GM19099 (cell line): ENCODE results near the gene HNRNPAB.

Experiments used
- POLR2A ChIP-seq: IDR thresholded peaks from 3 replicates; pipeline ENCODE4 v1.6.1; 2011; ENCODE audit warnings: low read depth; ENCODE audit not compliant: insufficient read length; ENCODE audit errors: extremely low read depth

The HNRNPAB gene

DNA sequence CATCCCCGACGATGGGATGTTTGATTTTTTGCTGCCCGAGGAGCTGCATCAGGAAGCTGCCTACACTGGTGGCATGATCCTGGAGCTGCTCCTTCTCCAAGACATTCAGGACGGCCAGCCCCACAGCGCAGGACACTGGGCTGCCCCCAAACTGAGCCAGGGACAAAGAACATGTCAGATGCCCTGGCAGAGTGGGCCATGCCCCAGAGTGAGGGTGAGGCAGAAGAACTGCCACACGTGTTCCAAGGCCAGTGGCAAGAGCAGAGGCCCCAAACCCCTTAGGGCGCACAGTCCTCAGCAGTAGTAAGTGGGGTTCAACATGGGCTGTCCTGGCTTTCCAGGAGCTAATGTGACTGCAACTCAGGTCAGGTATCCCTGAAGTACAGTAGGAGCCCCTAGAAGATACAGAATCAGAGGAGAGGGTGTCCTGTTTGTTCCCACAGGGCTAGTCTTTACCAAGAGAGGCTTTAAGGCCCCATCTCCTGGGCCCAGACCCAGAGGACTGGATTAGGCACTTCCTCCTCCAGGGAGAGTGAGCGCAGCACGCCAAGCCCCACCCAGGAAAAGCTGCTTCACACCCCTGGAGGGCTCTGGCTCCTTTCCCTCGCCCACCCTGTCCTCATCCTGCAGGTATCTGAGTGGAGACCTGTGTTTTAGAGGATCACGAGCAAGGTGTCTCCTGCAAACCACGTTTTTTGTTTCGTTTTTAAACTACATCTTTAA, 11.1 kb downstream of the HNRNPAB start:
- TF ChIP-seq POLR2A, result no peak

DNA sequence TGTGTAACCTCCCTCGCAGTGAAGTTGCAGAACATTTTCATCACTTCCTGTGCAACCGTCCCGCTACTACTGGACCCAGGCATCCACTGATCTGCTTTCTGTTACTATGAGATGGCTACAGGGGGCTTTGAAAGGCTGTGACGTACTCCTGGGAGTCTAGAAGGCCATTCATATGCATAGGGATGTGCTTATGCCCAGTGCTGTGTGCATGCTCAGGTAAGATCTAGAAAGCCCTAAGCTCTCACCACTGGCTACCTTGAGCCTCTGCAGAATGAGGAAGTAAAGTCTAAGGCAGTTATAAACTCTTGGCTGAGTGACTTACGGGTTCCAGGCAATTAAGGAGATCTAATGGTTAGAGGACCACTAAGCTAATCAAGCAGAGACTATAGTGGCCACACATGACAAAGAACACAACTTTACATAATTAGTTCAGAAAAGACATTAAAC, 11.8 kb downstream of the HNRNPAB start:
- TF ChIP-seq POLR2A, result no peak

DNA sequence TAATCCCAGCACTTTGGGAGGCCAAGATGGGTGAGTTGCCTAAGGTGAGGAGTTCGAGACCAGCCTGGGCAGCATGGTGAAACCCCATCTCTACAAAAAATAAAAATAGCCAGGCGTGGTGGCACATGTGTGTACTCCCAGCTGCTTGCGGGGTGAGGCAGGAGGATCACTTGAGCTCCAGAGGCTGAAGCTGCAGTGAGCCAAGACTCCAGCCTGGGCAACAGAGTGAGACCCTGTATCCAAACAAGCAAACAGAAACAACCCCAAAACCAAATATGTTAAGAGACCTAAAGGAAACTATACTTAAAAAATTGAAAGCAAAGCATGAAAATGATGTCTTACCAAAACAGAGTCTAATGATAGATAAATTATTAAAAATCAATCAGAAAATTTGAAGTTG, 12.4 kb downstream of the HNRNPAB start:
- no peak for TF ChIP-seq POLR2A

DNA sequence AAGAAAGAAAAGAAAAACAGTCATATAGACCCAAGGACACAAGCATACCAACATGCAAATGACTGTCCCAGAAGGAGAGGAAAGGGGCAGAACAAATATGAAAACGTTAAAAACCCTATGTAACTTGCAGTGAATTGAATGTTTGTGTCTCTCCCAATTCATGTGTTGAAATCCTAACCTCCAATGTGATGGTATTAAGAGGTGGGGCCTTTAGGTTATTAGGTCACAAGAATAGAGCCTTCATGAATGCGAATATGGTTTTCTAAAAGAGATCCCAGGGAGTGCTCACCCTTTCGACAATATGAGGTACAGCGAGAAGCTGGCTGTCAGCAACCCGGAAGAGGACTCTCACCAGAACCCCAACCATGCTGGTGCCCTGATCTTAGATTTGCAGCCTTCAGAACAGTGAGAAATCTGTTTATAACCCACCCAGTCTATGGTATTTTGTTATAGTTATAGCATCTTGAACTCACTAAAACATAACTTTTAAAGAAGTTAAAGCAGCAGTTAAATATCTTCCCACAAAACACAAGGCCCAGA, 14.0 kb downstream of the HNRNPAB start:
- no peak for TF ChIP-seq POLR2A

DNA sequence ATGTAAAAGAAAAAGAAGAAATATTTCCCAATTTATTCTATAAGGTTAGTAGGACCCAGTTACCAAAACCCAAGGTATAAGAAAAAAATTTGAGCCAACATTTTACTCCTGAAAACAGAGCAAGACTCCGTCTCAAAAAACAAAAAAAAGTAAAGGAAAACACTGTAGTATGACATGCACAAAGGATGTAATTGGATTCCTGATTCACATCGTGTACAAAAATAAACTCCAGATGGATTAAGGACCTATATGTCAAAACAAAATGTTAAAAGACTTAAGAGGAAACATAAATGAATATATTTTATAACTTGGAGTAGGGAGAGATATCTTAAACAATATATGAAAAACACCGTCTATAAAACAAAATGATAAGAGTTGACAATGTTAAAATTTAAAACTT, 14.5 kb downstream of the HNRNPAB start:
- no peak for TF ChIP-seq POLR2A

DNA sequence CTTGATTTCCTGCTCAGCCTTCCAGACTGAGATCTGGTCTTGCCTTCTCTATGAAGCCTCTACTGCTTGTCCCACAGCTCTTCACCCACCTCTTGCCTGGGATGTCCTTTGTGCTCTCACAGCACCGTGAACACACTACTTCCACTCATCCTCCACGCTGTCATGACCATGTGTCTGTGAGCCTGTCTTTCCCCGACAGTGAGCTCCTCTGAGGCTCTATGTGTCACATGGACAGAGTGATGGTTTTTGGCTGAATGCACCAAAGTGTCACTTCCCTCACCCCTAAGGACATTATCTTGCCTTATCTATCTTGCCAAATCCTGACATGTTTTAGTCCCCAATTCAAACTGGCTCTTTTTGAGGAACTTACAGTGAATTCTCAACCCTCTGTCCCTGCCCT, 16.9 kb downstream of the HNRNPAB start:
- TF ChIP-seq POLR2A, result no peak

DNA sequence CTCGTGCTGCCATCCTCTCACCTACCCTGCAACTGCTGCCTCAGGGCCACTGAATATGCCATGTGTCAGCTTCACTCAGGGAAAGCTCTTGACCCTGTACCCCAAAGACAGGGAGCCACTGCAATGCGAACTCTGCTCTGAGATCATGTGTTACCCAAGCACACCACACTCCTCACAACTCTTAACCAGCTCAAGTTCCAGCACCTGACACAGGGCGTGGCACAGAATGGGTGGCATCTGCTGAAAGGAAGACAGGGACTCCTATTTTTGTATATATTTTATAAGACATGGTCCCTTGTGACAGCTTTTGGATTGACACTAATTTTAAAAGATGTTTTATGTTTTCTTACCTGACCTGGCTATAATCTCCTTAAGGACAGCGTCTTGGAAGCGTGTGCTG, 17.5 kb downstream of the HNRNPAB start:
- TF ChIP-seq POLR2A, result no peak

DNA sequence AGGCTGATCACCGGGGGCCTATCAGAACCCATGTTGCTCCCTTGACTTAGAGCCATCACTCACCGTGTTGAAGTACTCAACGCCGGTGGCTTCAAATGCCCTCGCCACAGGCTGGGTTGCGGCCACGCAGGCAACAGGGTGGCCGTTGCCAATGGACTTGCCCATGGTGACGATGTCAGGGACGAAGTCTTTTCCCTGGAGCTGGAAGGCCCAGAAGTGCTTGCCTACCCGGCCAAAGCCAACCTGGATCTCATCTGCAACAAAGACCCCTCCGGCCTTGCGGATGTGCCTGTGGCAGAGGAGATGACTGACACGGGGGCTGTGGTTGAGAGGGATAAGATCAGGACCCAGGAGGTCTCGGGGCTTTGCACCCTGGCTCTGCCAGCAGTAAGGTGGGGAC, 18.0 kb downstream of the HNRNPAB start:
- TF ChIP-seq POLR2A, result no peak

DNA sequence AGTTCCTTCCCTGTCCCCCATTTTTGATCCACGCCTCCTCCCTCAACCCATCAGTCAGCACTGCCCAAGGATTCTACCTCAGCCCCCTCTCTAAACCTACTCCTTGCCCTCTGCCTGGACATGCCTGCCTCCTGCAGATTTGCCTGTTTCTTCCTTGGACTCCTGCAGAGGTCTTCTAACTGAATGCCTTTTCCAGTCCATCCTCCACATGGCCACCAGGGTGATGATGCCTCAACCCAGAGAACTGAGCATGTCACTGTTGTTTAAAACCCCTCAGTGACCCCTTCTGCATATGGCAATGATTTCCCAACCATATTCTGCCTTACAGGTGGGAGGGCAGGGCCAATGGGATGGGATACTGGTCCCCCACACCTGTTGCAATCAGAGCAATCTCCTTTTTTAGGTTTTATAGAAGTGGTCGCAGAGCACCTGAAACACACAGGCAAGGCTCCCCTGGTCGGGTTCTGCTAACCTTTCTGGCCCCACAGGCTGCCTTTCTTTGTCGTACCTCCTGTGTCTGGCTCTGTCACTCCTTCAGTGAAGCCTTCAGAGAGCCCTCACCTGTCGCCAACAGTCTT, 19.0 kb downstream of the HNRNPAB start:
- no peak for TF ChIP-seq POLR2A

DNA sequence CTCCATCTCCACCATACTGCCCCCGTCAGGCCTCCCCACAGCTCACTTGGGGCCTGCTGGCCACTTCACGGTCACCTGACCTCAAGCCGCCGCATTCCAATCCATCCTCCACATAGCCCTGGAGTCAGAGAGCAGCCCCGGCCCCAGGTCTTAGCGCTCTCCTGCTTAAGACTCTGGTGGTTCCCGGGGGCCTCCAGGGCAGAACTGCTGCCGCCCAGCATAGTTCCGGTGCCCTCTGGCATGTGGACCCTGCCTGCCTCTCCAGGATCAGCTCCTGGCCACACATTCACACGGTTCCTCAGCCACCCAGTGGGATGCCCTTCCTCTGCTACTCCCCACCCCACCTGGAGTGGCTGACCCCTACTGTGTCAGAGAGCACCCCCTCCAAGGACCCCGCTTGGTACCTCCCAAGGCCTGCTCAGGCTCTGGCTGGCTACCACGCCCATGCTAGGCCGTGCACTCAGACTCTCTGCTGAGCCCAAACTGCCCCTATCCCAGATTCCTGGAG, 19.5 kb downstream of the HNRNPAB start:
- no peak for TF ChIP-seq POLR2A

DNA sequence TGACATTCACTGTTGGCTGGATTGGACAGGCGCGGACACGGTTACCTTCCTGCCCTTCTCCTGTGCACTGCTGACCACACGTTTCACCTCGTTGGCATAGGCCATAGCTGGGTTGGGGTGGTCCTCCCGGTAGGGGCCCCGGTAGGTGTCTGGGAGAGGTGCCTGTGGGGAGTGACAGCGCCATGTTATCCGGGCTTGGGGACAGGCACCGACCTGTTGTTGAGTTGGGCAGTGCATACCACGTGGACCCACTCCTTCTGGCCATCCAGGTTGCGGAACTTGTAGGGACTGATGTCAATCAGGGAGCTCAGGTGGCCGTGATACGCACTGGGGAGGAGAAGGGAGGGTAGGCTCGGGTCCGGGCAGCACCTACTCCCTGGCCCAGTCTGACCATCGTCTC, 20.1 kb downstream of the HNRNPAB start:
- no peak for TF ChIP-seq POLR2A

DNA sequence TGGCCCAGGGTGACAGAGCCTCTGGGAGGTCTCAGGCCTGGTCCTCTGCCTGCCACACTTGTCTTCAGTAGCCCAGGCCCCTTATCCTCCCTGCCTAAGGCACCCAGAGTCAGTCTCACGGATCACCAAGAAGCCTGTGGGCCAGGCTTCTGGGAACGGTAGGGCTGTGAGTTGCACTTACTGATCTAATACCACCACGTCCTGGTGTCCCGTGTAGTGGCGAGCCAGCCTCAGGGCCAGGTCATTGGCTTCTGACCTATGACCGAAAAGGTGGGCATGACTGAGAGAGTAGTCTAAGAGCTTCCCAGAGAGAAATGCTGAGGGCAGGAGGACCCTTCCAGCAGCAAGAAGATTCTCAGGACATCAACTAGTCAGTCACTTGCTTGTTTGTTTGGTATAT, 20.8 kb downstream of the HNRNPAB start:
- TF ChIP-seq POLR2A, result no peak

DNA sequence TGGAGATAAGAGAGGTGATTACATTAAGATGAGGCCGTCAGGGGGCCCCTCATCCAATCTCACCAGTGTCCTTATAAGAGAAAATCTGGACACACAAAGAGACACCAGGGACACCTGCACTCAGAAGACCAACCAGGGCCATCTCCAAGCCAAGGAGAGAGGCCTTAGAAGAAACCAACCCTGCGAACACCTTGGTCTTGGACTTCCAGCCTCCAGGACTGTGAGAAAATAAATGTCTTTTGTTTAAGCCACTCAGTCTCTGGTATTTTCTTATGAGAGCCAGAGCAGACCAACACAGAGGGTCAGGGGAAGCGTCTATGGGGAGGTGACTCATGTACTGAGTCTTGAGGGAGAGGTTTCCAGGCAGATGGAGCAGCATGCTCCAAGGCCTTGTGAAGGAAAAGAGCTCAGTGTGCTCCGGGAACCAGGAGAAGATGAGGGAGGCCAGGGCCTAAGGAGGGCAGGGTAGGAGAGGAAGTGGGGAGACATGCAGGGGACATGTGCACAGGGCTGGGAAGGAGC, 22.9 kb downstream of the HNRNPAB start:
- no peak for TF ChIP-seq POLR2A

DNA sequence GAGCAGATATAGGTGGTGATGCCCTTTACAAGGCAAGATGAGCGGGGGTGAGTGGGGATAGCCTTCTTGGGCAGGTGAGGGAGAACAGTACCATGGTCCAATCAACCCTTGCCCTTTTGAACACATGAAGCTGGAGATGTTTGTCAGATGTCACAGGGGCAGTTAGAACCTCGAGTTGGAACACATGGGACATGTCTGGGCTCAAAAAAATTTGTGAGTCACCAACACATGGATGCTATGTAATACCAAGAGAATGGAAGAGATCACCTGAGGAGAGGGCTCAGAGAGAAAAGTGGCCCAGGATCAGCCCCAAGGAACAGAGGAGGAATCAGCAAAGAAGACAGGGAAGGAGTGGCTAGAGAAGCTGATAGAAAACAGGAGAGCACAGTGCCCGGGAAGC, 23.6 kb downstream of the HNRNPAB start:
- no peak for TF ChIP-seq POLR2A

DNA sequence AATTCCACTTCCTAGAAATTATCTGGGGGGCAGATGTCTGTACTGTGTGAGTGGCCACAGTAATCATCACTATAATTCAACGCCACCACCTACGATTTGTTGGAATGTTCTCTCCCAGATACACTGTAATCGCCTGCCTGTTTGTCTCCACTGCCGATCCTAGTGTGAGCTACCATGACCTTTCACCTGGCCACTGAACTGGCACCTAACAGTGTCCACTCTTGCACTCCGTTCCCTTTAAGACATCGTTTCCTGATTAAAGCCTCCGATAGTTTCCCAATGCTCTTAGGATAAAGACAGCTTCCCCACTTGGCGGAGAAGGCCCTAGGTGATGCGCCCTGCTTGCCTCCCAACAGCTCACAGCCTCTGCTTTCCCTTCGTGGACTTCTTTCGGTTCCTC, 24.3 kb downstream of the HNRNPAB start:
- no peak for TF ChIP-seq POLR2A

DNA sequence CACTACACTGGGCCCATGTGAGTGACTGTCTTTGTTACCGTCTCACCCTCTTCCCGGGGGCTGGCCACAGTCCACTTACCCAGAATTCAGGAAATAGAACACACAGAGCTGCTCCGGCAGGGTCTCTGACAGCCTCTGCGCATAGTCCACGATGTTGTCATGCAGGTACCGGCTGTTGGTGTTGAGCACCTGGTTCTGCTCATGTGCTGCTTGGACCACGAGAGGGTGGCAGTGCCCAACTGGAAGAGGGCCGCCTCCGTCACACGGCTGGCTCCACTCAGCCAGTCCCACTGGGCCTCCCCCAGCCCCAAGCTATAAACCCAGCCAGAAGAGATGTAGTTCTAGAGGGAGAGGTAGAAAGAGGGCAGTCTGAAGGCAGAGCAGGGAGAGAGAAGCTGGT, 25.5 kb downstream of the HNRNPAB start:
- TF ChIP-seq POLR2A, result no peak

DNA sequence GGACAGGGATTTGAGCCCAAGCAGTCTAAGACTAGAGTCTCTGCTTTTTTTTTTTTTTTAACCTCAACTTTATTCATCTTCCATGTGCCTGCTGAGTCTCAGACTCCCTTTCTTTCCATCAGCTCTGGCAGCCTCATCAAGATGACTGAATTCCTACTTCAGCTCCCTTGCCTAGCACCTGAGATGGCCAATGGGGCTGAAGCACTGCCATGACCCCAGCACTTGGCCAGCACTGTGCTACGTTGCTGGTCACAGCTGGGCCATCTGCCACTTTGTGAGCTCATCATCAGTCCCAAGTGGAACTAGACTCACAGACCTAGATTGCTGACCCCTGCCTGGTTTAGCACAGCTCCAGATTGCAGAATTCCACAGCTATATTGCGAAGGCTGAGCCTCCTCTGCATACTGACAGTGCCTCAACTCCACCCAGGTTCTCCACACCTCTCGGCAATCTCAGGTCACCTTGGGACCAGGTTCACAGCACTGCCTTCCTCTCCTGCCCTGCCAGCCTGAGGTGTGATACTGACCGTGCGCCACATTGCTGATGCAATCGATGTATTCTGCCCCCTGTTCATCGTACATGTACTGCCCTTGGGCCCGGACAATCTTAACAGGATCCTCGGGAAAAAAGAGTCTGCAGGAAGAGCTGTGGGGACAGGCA, 26.7 kb downstream of the HNRNPAB start:
- TF ChIP-seq POLR2A, result no peak
